IMR-90 (cell line): ENCODE data around the gene SCG5. TPM values are rescaled to one million over a fixed set of nuclear protein-coding genes. Genes with fewer than 3 reads are reported as not detected.
A peak's percentile ranks its signal among the peaks of the same experiment; 100 is the strongest.
"Not testable (repeated sequence)": the region's sequence is repeated elsewhere in the genome, so short reads cannot be mapped to it uniquely, and the experiment has no call there.

Source experiments
- ATAC-seq: fragments of 200-7000 bp; cut with Tn5 transposase; 2 replicates; pipeline ENCODE4 v1.9.1; 2020; ENCODE audit warnings: low read depth, mild to moderate bottlenecking, moderate library complexity
- BruUV-seq: library from RNA; stranded (reverse); fragments of 400-500 nt; replicated peaks from 2 replicates; lab custom pipeline; 2021; lab: Mats Ljungman, UMichigan
- CTCF ChIA-PET: fragments of 300-600 bp; formaldehyde crosslinking; extraction: SDS; loops from one replicate; lab custom pipeline; 2021; ENCODE audit warnings: antibody characterized with exemption; lab: Yijun Ruan, JAX
- POLR2A ChIA-PET: fragments of 300-600 bp; sonication (Branson Sonifier 250); formaldehyde crosslinking; loops from one replicate; lab custom pipeline; 2022; ENCODE audit warnings: antibody characterized with exemption; ENCODE audit not compliant: unreplicated experiment; lab: Charles Lee
- DNase-seq: peaks from one replicate; pipeline ENCODE4 v3.0.0; 2013
- H2AFZ ChIP-seq: replicated peaks from 2 replicates; pipeline ENCODE3; 2013; ENCODE audit warnings: low read length, mild to moderate bottlenecking; ENCODE audit not compliant: poor library complexity
- H2AK5ac ChIP-seq: 2 replicates; pipeline ENCODE4 v1.6.1; 2013; ENCODE audit warnings: low read depth, low read length, inconsistent platforms
- H2AK9ac ChIP-seq: replicated peaks from 2 replicates; pipeline ENCODE3; 2013; ENCODE audit warnings: mild to moderate bottlenecking, low read depth, low read length, moderate library complexity; ENCODE audit not compliant: poor library complexity
- H2BK120ac ChIP-seq: 2 replicates; pipeline ENCODE4 v1.6.1; 2013; ENCODE audit warnings: low read depth, low read length, inconsistent platforms
- H2BK15ac ChIP-seq: 3 replicates; pipeline ENCODE4 v1.6.1; 2013; ENCODE audit warnings: low read depth, low read length, inconsistent platforms
- H2BK20ac ChIP-seq: 2 replicates; pipeline ENCODE4 v1.6.1; 2013; ENCODE audit warnings: low read depth, mild to moderate bottlenecking, inconsistent platforms, low read length, moderate library complexity
- H2BK5ac ChIP-seq: 2 replicates; pipeline ENCODE4 v1.6.1; 2013; ENCODE audit warnings: mild to moderate bottlenecking, low read depth, low read length, inconsistent platforms; ENCODE audit not compliant: poor library complexity, severe bottlenecking
- H3K14ac ChIP-seq: replicated peaks from 2 replicates; pipeline ENCODE4 v1.6.1; 2013; ENCODE audit warnings: low read depth, low read length, inconsistent platforms
- H3K18ac ChIP-seq: 2 replicates; pipeline ENCODE4 v1.6.1; 2013; ENCODE audit warnings: low read depth, low read length, control low read depth
- H3K23ac ChIP-seq: 2 replicates; pipeline ENCODE4 v1.6.1; 2013; ENCODE audit warnings: low read depth, low read length, inconsistent platforms
- H3K27ac ChIP-seq: 2 replicates; pipeline ENCODE4 v1.5.1; 2013; ENCODE audit warnings: mild to moderate bottlenecking, control low read depth, low read length; ENCODE audit not compliant: insufficient read depth
- H3K27me3 ChIP-seq: 2 replicates; pipeline ENCODE4 v1.6.1; 2013; ENCODE audit warnings: low read length; ENCODE audit not compliant: control insufficient read depth, insufficient read depth
- H3K36me3 ChIP-seq: 2 replicates; pipeline ENCODE4 v1.6.1; 2013; ENCODE audit warnings: low read length, mixed read lengths; ENCODE audit not compliant: control insufficient read depth, insufficient read depth
- H3K4ac ChIP-seq: 2 replicates; pipeline ENCODE4 v1.6.1; 2013; ENCODE audit warnings: low read depth, low read length, inconsistent platforms
- H3K4me1 ChIP-seq: 2 replicates; pipeline ENCODE4 v1.6.1; 2013; ENCODE audit warnings: low read length, mixed read lengths; ENCODE audit not compliant: control insufficient read depth, insufficient read depth
- H3K4me2 ChIP-seq: 2 replicates; pipeline ENCODE4 v1.6.1; 2013; ENCODE audit warnings: low read depth, mild to moderate bottlenecking, control low read depth, low read length, moderate library complexity
- H3K4me3 ChIP-seq: 2 replicates; pipeline ENCODE4 v1.5.1; 2013; ENCODE audit warnings: low read depth, mild to moderate bottlenecking, control low read depth, low read length, moderate library complexity; ENCODE audit not compliant: insufficient read depth
- H3K56ac ChIP-seq: 2 replicates; pipeline ENCODE4 v1.6.1; 2013; ENCODE audit warnings: low read length, inconsistent platforms; ENCODE audit not compliant: insufficient read depth; ENCODE audit errors: extremely low read depth
- H3K79me1 ChIP-seq, 2 experiments: 2 replicates each; pipeline ENCODE4 v1.6.1; 2013; ENCODE audit warnings: low read length in 2 of 2, inconsistent platforms in 1 of 2, low read depth in 1 of 2
- H3K9ac ChIP-seq: 2 replicates; pipeline ENCODE4 v1.6.1; 2013; ENCODE audit warnings: low read depth, low read length, control low read depth
- H3K9me1 ChIP-seq: 2 replicates; pipeline ENCODE4 v1.6.1; 2013; ENCODE audit warnings: low read length, inconsistent platforms; ENCODE audit not compliant: insufficient read depth
- H3K9me3 ChIP-seq: 2 replicates; pipeline ENCODE4 v1.6.1; 2013; ENCODE audit warnings: low read length; ENCODE audit not compliant: control insufficient read depth, insufficient read depth
- H4K20me1 ChIP-seq: 2 replicates; pipeline ENCODE4 v1.6.1; 2013; ENCODE audit warnings: low read length, inconsistent platforms; ENCODE audit not compliant: insufficient read depth
- H4K5ac ChIP-seq: 2 replicates; pipeline ENCODE4 v1.6.1; 2013; ENCODE audit warnings: mild to moderate bottlenecking, low read depth, low read length, control low read depth
- H4K8ac ChIP-seq, 2 experiments: 2 replicates each; pipeline ENCODE4 v1.6.1; 2013; ENCODE audit warnings: low read depth in 2 of 2, low read length in 2 of 2, control low read depth in 1 of 2, inconsistent platforms in 1 of 2
- H4K91ac ChIP-seq: 2 replicates; pipeline ENCODE4 v1.6.1; 2013; ENCODE audit warnings: low read depth, low read length, inconsistent platforms; ENCODE audit not compliant: insufficient read depth
- CEBPB ChIP-seq: IDR thresholded peaks from 2 replicates; pipeline ENCODE4 v1.6.1; 2012; ENCODE audit warnings: low read depth, low read length, improper control_type of control experiment
- MXI1 ChIP-seq: IDR thresholded peaks from 2 replicates; pipeline ENCODE4 v1.6.1; 2012; ENCODE audit warnings: low read depth, mild to moderate bottlenecking, low read length, moderate library complexity, borderline replicate concordance
- WGBS, 2 experiments: methylation state at CpG; one replicate each; pipeline versions ENCODE4 v1.1.5 to v1.1.7; 2013; ENCODE audit warnings: missing lambda C conversion rate in 2 of 2; ENCODE audit not compliant: insufficient read length in 1 of 2; ENCODE audit errors: extremely low coverage in 2 of 2; 5-methylcytosine and 5-hydroxymethylcytosine counted together
- dilution Hi-C: fragments of 300-500 bp; cut with HindIII; formaldehyde crosslinking; loops from one replicate; pipeline ENCODE4 v1.14.3; 2018; ENCODE audit warnings: low sequenced_read_pairs; ENCODE audit not compliant: unreplicated experiment
- in situ Hi-C: fragments of 300-500 bp; cut with MboI; formaldehyde crosslinking; loops from 3 replicates; pipeline ENCODE4 v1.14.3; 2019; ENCODE audit warnings: low sequenced_read_pairs, inconsistent platforms, mixed read lengths
- intact Hi-C: fragments of 100-400 bp; cut with micrococcal nuclease; formaldehyde crosslinking; loops from 2 replicates; pipeline ENCODE4 v1.10.0; 2022
- polyA plus RNA-seq, 3 experiments: library from polyadenylated mRNA; depleted of rRNA; stranded (reverse); fragments of >200 nt; gene quantifications; 2 replicates each; pipeline ENCODE4 v1.2.3, GENCODE V29; 2012; ENCODE audit warnings: low replicate concordance in 1 of 3
- total RNA-seq: library from RNA; depleted of rRNA; stranded (reverse); fragments of >200 nt; gene quantifications from 2 replicates; pipeline ENCODE4 v1.2.3, GENCODE V29; 2012

Gene SCG5
- total and polyA plus RNA-seq, 2 of the 4 experiments (the other 2 are of a cell fraction) = 7.9 to 16.8 TPM

- H3K23ac ChIP-seq = peak within 1 kb of the TSS; percentile 46; the same call in 1 of the 2 replicates
- peak within 1 kb of the TSS; percentile 94 to 97 for H4K8ac ChIP-seq
- TF ChIP-seq CEBPB (peak; percentile 63), MXI1 (peak; percentile 76)
- H3K4me1 ChIP-seq, H3K27me3 ChIP-seq, BruUV-seq, H4K20me1 ChIP-seq, H3K79me1 ChIP-seq, CTCF ChIA-PET, in situ Hi-C loops, intact Hi-C loops, H2AK5ac ChIP-seq, H3K36me3 ChIP-seq, H2BK15ac ChIP-seq, H2AK9ac ChIP-seq, dilution Hi-C loops, POLR2A ChIA-PET, H3K9me1 ChIP-seq, H3K9me3 ChIP-seq: not testable (repeated sequence)
- peak within 1 kb of the TSS; percentile 92 for H2BK120ac ChIP-seq
- H3K27ac ChIP-seq = peak within 1 kb of the TSS; percentile 99
- ATAC-seq (peak; percentile 91), DNase-seq (peak; percentile 88)
- H2BK20ac ChIP-seq = peak within 1 kb of the TSS; percentile 61; the same call in 1 of the 2 replicates
- peak within 1 kb of the TSS; percentile 100 for H3K4me3 ChIP-seq
- H4K5ac ChIP-seq = peak within 1 kb of the TSS; percentile 94
- H3K14ac ChIP-seq = peak within 1 kb of the TSS; percentile 94; the same call in 1 of the 2 replicates
- H3K4ac ChIP-seq = peak within 1 kb of the TSS; percentile 86
- H2BK5ac ChIP-seq = peak within 1 kb of the TSS; percentile 95
- peak within 1 kb of the TSS; percentile 97 for H3K56ac ChIP-seq
- H3K9ac ChIP-seq = peak within 1 kb of the TSS; percentile 99
- H3K4me2 ChIP-seq = peak within 1 kb of the TSS; percentile 99
- H2AFZ ChIP-seq = peak within 1 kb of the TSS; percentile 78
- peak within 1 kb of the TSS; percentile 75 for H4K91ac ChIP-seq
- peak within 1 kb of the TSS; percentile 95 for H3K18ac ChIP-seq
- no CpG with 5 or more reads among the region's 43 CpGs for WGBS, 2 experiments
These were observed 26.2 kb upstream of the SCG5 start, which contains the start of gene ARHGAP11A for GRCh38 chr15:32615051-32615870. TSS of gene ARHGAP11A (plus strand) at chr15:32615504. CDS start at chr15:32616212, 708 bp downstream.

- peak overlapping the region; percentile 48; the same call in 1 of the 2 replicates for H2BK120ac ChIP-seq
- H3K4ac ChIP-seq = peak overlapping the region; percentile 66
- peak overlapping the region in 1 of 2 experiments; percentile 48 for H4K8ac ChIP-seq
- H3K14ac ChIP-seq = 0 out of 2 replicates have a peak overlapping the region, but pooled peaks have one; percentile 26
- ATAC-seq = peak; percentile 7
- H4K20me1 ChIP-seq, DNase-seq, H3K9me1 ChIP-seq, H2AK5ac ChIP-seq, dilution Hi-C loops, intact Hi-C loops, in situ Hi-C loops, H2AFZ ChIP-seq, H2BK15ac ChIP-seq, H3K9me3 ChIP-seq, CTCF ChIA-PET, H3K4me1 ChIP-seq, H2AK9ac ChIP-seq, POLR2A ChIA-PET, H3K36me3 ChIP-seq, H3K27me3 ChIP-seq, H2BK20ac ChIP-seq, H3K79me1 ChIP-seq: not testable (repeated sequence)
- BruUV-seq = TSS peak; percentile 67
- H3K18ac ChIP-seq = peak overlapping the region; percentile 61; the same call in 1 of the 2 replicates
- peak overlapping the region; percentile 46; the same call in 1 of the 2 replicates for H3K23ac ChIP-seq
- peak overlapping the region; percentile 42; the same call in 1 of the 2 replicates for H4K5ac ChIP-seq
- H3K4me3 ChIP-seq = peak overlapping the region; percentile 100
- peak overlapping the region; percentile 85 for H3K56ac ChIP-seq
- H3K9ac ChIP-seq = peak overlapping the region; percentile 99
- H2BK5ac ChIP-seq = peak overlapping the region; percentile 67
- H4K91ac ChIP-seq = peak overlapping the region; percentile 56
- 7% methylated on average over 2 of the region's 24 CpGs; no CpG with 5 or more reads in 1 of the 2 experiments for WGBS, 2 experiments
- H3K4me2 ChIP-seq = peak overlapping the region; percentile 99
- H3K27ac ChIP-seq = peak overlapping the region; percentile 81
These were observed 25.6 kb upstream of the SCG5 start for GRCh38 chr15:32615871-32616426.
